Pancreas (tissue), 10 donors: ENCODE data around the gene ASF1B. TPM values are rescaled to one million over a fixed set of nuclear protein-coding genes. Genes with fewer than 3 reads are reported as not detected.

Experiments used
- ATAC-seq, 4 donors: fragments of 200-7000 bp; cut with Tn5 transposase; one replicate each; pipeline versions ENCODE4 v1.8.0 to v1.9.1; 2020; ENCODE audit warnings: mild to moderate bottlenecking in 4 of 4, moderate library complexity in 4 of 4
- DNase-seq, 6 donors: peaks; one replicate each; pipeline ENCODE4 v3.0.0-alpha.2; 2020
- FAIRE-seq: peaks from 2 replicates; lab custom pipeline; 2012; peaks lifted over from hg19 to GRCh38; lab: Jason Lieb, UNC
- H3K27ac ChIP-seq, 4 donors: fragments of 200-600 bp; sonication (generic); 1 replicate in 3 of 4; 2 replicates in 1 of 4; pipeline versions ENCODE4 v1.5.0 to v1.8.0; 2020
- H3K27me3 ChIP-seq, 4 donors: fragments of 200-600 bp; one replicate each; pipeline ENCODE4 v1.8.0; 2021
- H3K36me3 ChIP-seq, 3 donors: fragments of 200-600 bp; sonication (generic) in 1 of 3; one replicate each; pipeline versions ENCODE4 v1.5.0 to v1.8.0; 2020 to 2021
- H3K4me1 ChIP-seq, 3 donors: fragments of 200-600 bp; one replicate each; pipeline ENCODE4 v1.8.0; 2021
- H3K4me3 ChIP-seq, 4 donors: fragments of 200-600 bp; sonication (generic) in 2 of 4; one replicate each; pipeline versions ENCODE4 v1.5.0 to v1.8.0; 2020 to 2021
- H3K9me3 ChIP-seq, 4 donors: fragments of 200-600 bp; one replicate each; pipeline ENCODE4 v1.8.0; 2021
- WGBS, 2 donors: extraction: QIAGEN DNeasy Blood & Tissue Kit; methylation state at CpG; one replicate each; pipeline ENCODE4 v1.1.7; 2013; 5-methylcytosine and 5-hydroxymethylcytosine counted together
- intact Hi-C, 3 donors: fragments of 100-400 bp; cut with DNase I; formaldehyde crosslinking; loops; one replicate each; pipeline versions ENCODE4 v1.11.1 to v1.14.2; 2022
- polyA plus RNA-seq, 2 donors: library from polyadenylated mRNA; stranded (reverse); fragments of 200-250 nt; gene quantifications; one replicate each; pipeline ENCODE4 v1.2.3, GENCODE V29; 2013
- total RNA-seq, 6 donors: library from RNA; stranded (reverse); fragmentation: NEBNext Ultra II Directional in 4 of 6; extraction: Animal tissue kit (Norgen Biotek cat#: 25700) in 4 of 6; gene quantifications; one replicate each; pipeline versions ENCODE4 v1.2.1 to v1.2.4, GENCODE V29; 2021 to 2023
- TF ChIP-seq, protein P1 (sequence below), 4 donors: fragments of 200-600 bp; sonication (generic) in 3 of 4; IDR thresholded peaks; one replicate each; pipeline versions ENCODE4 v1.5.0 to v1.8.0; 2021; ENCODE audit warnings: antibody characterized with exemption in 4 of 4
- donor health status: healthy with polysubstance abuse.
- donor health status: DM: no; HTN: no; CAD: no; lungs with moderate emphysema.
- donor health status: DM: no; HTN: no; CAD: no.
- donor health status: control.
- donor health status: control.
- donor health status: Bipolar disorder and iron deficiency.
- donor health status: DM: yes; HTN: yes; CAD: no.
- donor health status: DM: no; HTN: no; CAD: no.
- donor health status: DM: no; HTN: no; CAD: no.
- donor health status: DM: yes; HTN: yes; CAD: no.

The ASF1B gene
- total and polyA plus RNA-seq, 8 donors, result 0.14 to 1.1 (median 0.41) TPM

- ATAC-seq (no peak), DNase-seq (no peak), FAIRE-seq (no peak)
- Histone ChIP-seq H3K4me1 (peaks cover 11 to 29% (median 21%) of the 10 kb centered on the region in 3 donors), H3K27me3 (no peaks in the 10 kb centered on the region), H3K36me3 (no peaks in the 10 kb centered on the region), H3K9me3 (no peaks in the 10 kb centered on the region), H3K4me3 (peak overlapping the region in 3 of 4 donors; percentile 30 to 92 (median 49)), H3K27ac (peak overlapping the region; percentile 89 to 97 (median 95))
- TF ChIP-seq, protein P1, sequence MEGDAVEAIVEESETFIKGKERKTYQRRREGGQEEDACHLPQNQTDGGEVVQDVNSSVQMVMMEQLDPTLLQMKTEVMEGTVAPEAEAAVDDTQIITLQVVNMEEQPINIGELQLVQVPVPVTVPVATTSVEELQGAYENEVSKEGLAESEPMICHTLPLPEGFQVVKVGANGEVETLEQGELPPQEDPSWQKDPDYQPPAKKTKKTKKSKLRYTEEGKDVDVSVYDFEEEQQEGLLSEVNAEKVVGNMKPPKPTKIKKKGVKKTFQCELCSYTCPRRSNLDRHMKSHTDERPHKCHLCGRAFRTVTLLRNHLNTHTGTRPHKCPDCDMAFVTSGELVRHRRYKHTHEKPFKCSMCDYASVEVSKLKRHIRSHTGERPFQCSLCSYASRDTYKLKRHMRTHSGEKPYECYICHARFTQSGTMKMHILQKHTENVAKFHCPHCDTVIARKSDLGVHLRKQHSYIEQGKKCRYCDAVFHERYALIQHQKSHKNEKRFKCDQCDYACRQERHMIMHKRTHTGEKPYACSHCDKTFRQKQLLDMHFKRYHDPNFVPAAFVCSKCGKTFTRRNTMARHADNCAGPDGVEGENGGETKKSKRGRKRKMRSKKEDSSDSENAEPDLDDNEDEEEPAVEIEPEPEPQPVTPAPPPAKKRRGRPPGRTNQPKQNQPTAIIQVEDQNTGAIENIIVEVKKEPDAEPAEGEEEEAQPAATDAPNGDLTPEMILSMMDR (IDR thresholded peaks at IDR 0.05), result no peak
- 24 to 33% methylated on average over 3 of the region's 3 CpGs for WGBS, 2 donors
- intact Hi-C loops, result no loop called here
Measured at GRCh38 chr19:14119146-14119545, 17.2 kb downstream of the ASF1B start.

DNA sequence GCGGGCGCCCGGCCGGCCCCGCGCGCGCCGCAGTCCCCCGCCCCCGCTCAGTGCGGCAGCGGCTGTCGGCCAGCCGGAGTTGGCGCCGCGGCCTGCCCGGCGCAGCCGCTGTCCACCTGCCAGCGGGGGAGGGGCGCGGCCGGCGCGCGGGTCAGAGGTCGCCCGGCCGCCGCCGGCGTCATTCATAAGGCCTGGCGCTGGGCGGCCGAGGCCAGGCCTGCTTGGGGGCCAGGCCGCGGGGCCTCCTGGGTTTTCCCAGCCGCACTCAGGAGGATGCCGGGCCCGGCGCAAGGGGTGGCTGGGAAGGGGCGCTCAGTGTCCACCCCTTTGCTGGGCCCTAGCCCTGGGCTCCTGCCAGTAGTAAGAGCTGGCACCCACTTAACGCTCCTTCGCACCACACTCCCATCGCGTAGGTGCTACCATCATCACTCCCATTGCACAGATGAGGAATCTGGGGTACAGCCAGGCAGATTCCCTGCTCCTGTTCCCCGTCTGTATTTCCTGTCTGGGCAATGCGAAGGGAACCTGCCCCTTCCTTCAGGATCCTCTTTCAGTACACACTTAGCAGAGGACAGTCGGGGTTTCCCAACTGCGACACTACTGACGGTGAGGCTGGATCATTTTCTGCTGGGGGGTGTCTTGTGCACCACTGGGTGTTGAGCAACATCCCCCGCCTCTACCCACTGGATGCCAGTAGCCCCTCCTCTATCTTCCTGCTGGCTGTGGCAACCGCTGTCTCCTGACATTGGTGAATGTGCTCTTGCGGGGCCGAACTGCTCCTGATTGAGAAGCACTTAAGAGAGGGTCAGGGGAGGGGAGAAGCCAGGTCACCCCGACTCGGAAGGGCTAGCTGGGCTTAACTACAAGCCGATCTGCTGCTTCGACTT, 18.0 kb downstream of the ASF1B start:
- no peak for FAIRE-seq
- peaks cover 14 to 35% (median 21%) of the 10 kb centered on the region in 3 donors for H3K4me1 ChIP-seq
- WGBS, 2 donors, result 2 to 3% methylated on average over 41 to 61 of the region's 61 CpGs
- H3K36me3 ChIP-seq, result no peaks in the 10 kb centered on the region
- peak; percentile 57 to 88 (median 65) for DNase-seq
- H3K27me3 ChIP-seq, result no peaks in the 10 kb centered on the region
- intact Hi-C loops, result no loop called here
- H3K9me3 ChIP-seq, result no peaks in the 10 kb centered on the region
- TF ChIP-seq, protein P1 (IDR thresholded peaks at IDR 0.05), result no peak
- H3K27ac ChIP-seq, result peak overlapping the region; percentile 89 to 97 (median 95)
- ATAC-seq, result peak in 3 of 4 donors; percentile 11 to 58 (median 54)
- peak overlapping the region; percentile 28 to 92 (median 40) for H3K4me3 ChIP-seq

GRCh38 chr19:14117668-14118164, 18.7 kb downstream of the ASF1B start, which contains the start of gene PRKACA:
Gene PRKACA (minus strand): TSS chr19:14117762. CDS start chr19:14117547, 215 bp downstream.
- ATAC-seq (peak; percentile 91 to 94 (median 91)), DNase-seq (peak; percentile 98 to 100 (median 99)), FAIRE-seq (no peak)
- H3K27ac ChIP-seq, result peak within 1 kb of the TSS; percentile 89 to 97 (median 95)
- peak within 1 kb of the TSS; percentile 79 to 92 (median 86) for H3K4me3 ChIP-seq
- peaks cover 21 to 42% (median 23%) of the 10 kb centered on the region in 3 donors for H3K4me1 ChIP-seq
- no peaks in the 10 kb centered on the region for H3K9me3 ChIP-seq
- 1% methylated on average over 36 to 67 of the region's 67 CpGs for WGBS, 2 donors
- no peaks in the 10 kb centered on the region for H3K36me3 ChIP-seq
- TF ChIP-seq, protein P1 (IDR thresholded peaks at IDR 0.05), result no peak
- intact Hi-C loops, result no loop called here
- H3K27me3 ChIP-seq, result no peaks in the 10 kb centered on the region

GRCh38 chr19:14116918-14117578, 19.3 kb downstream of the ASF1B start:
- FAIRE-seq, result no peak
- intact Hi-C loops, result no loop called here

More at GRCh38 chr19:14116918-14117578, 19.3 kb downstream of the ASF1B start:
- H3K4me1 ChIP-seq, result peaks cover 25 to 43% (median 25%) of the 10 kb centered on the region in 3 donors
- H3K4me3 ChIP-seq, result peak overlapping the region; percentile 79 to 92 (median 86)
- TF ChIP-seq, protein P1 (IDR thresholded peaks at IDR 0.05), result no peak
- H3K9me3 ChIP-seq, result no peaks in the 10 kb centered on the region
- no peaks in the 10 kb centered on the region for H3K27me3 ChIP-seq
- DNase-seq (peak; percentile 47 to 85 (median 62)), ATAC-seq (no peak)
- WGBS, 2 donors, result 1% methylated on average over 11 to 33 of the region's 33 CpGs
- no peak overlapping the region for H3K27ac ChIP-seq
- no peaks in the 10 kb centered on the region for H3K36me3 ChIP-seq
